GM12878 (cell line): ENCODE measurements around the gene CILP2. TPM values are rescaled to one million over a fixed set of nuclear protein-coding genes. Genes with fewer than 3 reads are reported as not detected.

Experiments used
- ATAC-seq: fragments of 200-7000 bp; cut with Tn5 transposase; 3 replicates; pipeline ENCODE4 v1.9.1; 2020; ENCODE audit warnings: mild to moderate bottlenecking, moderate library complexity
- BruUV-seq: library from RNA; stranded (reverse); fragments of 400-500 nt; replicated peaks from 2 replicates; lab custom pipeline; 2021; lab: Mats Ljungman, UMichigan
- CTCF ChIA-PET: fragments of 300-600 bp; sonication (Branson Sonifier 250); formaldehyde crosslinking; extraction: SDS; loops from one replicate; lab custom pipeline; 2021; ENCODE audit warnings: inconsistent platforms; lab: Yijun Ruan, JAX
- POLR2A ChIA-PET: fragments of 350-600 bp; formaldehyde crosslinking; extraction: SDS; loops from one replicate; lab custom pipeline; 2021; ENCODE audit warnings: inconsistent platforms; lab: Charles Lee
- RAD21 ChIA-PET: fragments of 300-600 bp; sonication (Branson Sonifier 250); formaldehyde crosslinking; loops from one replicate; lab custom pipeline; 2023; ENCODE audit warnings: antibody characterized with exemption; ENCODE audit not compliant: unreplicated experiment; lab: Charles Lee
- SMC1A ChIA-PET: fragments of 300-600 bp; sonication (Branson Sonifier 250); formaldehyde crosslinking; loops from one replicate; lab custom pipeline; 2023; ENCODE audit not compliant: unreplicated experiment, uncharacterized antibody; lab: Charles Lee
- DNase-seq: peaks from one replicate; pipeline ENCODE4 v3.0.0-alpha.2; 2011; ENCODE audit warnings: low read depth, low spot score
- FAIRE-seq: peaks from 3 replicates; lab custom pipeline; 2011; peaks lifted over from hg19 to GRCh38; lab: Jason Lieb, UNC
- H2AFZ ChIP-seq: 2 replicates; pipeline ENCODE4 v1.6.0; 2011; ENCODE audit warnings: low read depth, low read length, control low read depth; ENCODE audit not compliant: control insufficient read depth
- H3K27ac ChIP-seq: 2 replicates; pipeline ENCODE4 v1.5.1; 2011; ENCODE audit warnings: control low read depth; ENCODE audit not compliant: control insufficient read depth, insufficient read depth
- H3K27me3 ChIP-seq, 2 experiments: replicated peaks in 1 of 2; 2 replicates each; pipeline versions ENCODE4 v1.6.0 to v1.6.1; 2011; ENCODE audit warnings: low read length in 1 of 2; ENCODE audit not compliant: control insufficient read depth in 2 of 2, insufficient read depth in 2 of 2
- H3K36me3 ChIP-seq, 2 experiments: 2 replicates each; pipeline ENCODE4 v1.5.1; 2011; ENCODE audit warnings: low read length in 1 of 2; ENCODE audit not compliant: control insufficient read depth in 2 of 2, insufficient read depth in 2 of 2
- H3K4me1 ChIP-seq: 2 replicates; pipeline ENCODE4 v1.6.1; 2011; ENCODE audit warnings: mild to moderate bottlenecking, low read length, moderate library complexity, mixed read lengths; ENCODE audit not compliant: control insufficient read depth, insufficient read depth
- H3K4me2 ChIP-seq: 2 replicates; pipeline ENCODE4 v1.6.0; 2011; ENCODE audit warnings: control low read depth; ENCODE audit not compliant: control insufficient read depth, insufficient read depth
- H3K4me3 ChIP-seq: fragments of 200-600 bp; sonication (generic); 2 replicates; pipeline ENCODE4 v1.5.1; 2016
- H3K79me2 ChIP-seq: 2 replicates; pipeline ENCODE4 v1.6.0; 2011; ENCODE audit warnings: low read length; ENCODE audit not compliant: control insufficient read depth, insufficient read depth
- H3K9ac ChIP-seq: 2 replicates; pipeline ENCODE4 v1.8.0; 2011; ENCODE audit warnings: low read length, control low read depth, mixed read lengths; ENCODE audit not compliant: control insufficient read depth, insufficient read depth
- H3K9me3 ChIP-seq: replicated peaks from 3 replicates; pipeline ENCODE4 v1.5.1; 2011; ENCODE audit warnings: mild to moderate bottlenecking, low read length; ENCODE audit not compliant: control insufficient read depth, insufficient read depth
- H4K20me1 ChIP-seq: 2 replicates; pipeline ENCODE4 v1.6.0; 2011; ENCODE audit not compliant: control insufficient read depth, insufficient read depth
- ATF2 ChIP-seq: IDR thresholded peaks from 2 replicates; pipeline ENCODE4 v1.6.1; 2012; ENCODE audit warnings: low read length, inconsistent platforms
- CBX3 ChIP-seq: fragments of 200-600 bp; sonication (generic); IDR thresholded peaks from 2 replicates; pipeline ENCODE4 v1.6.1; 2016; ENCODE audit warnings: low read depth, borderline replicate concordance
- FOXK2 ChIP-seq: fragments of 450-650 bp; IDR thresholded peaks from 2 replicates; pipeline ENCODE4 v1.6.1; 2017; ENCODE audit warnings: mild to moderate bottlenecking, moderate library complexity
- HDAC6 ChIP-seq: fragments of 200-600 bp; sonication (generic); IDR thresholded peaks from one replicate; pipeline ENCODE4 v1.8.0; 2017; ENCODE audit warnings: antibody characterized with exemption; ENCODE audit not compliant: unreplicated experiment
- SUZ12 ChIP-seq: fragments of 200-600 bp; sonication (generic); IDR thresholded peaks from one replicate; pipeline ENCODE4 v1.6.1; 2018; ENCODE audit warnings: antibody characterized with exemption, mild to moderate bottlenecking; ENCODE audit not compliant: unreplicated experiment
- ZBED1 ChIP-seq: IDR thresholded peaks from 2 replicates; pipeline ENCODE4 v1.6.1; 2016; ENCODE audit warnings: borderline replicate concordance
- ZBTB40 ChIP-seq: fragments of 450-650 bp; IDR thresholded peaks from 2 replicates; pipeline ENCODE4 v1.6.1; 2016; ENCODE audit warnings: mild to moderate bottlenecking, moderate library complexity, borderline replicate concordance
- WGBS: methylation state at CpG from one replicate; pipeline ENCODE4 v1.1.6; 2016; ENCODE audit warnings: low lambda C conversion rate; ENCODE audit not compliant: insufficient replicate concordance, insufficient coverage; ENCODE audit errors: missing lambda C conversion rate; 5-methylcytosine and 5-hydroxymethylcytosine counted together
- in situ Hi-C: fragments of 300-500 bp; cut with MboI; formaldehyde crosslinking; loops from 9 replicates; pipeline ENCODE4 v1.14.3; 2018; ENCODE audit warnings: mixed read lengths
- intact Hi-C: fragments of 100-400 bp; cut with micrococcal nuclease; formaldehyde crosslinking; loops from one replicate; pipeline ENCODE4 v1.14.2; 2022; ENCODE audit not compliant: unreplicated experiment
- polyA plus RNA-seq, 11 experiments: library from polyadenylated mRNA; depleted of rRNA in 4 of 11; unstranded in 6 of 11; stranded (reverse) in 5 of 11; fragments of >200 nt; fragmentation: Nextera tagmentation in 4 of 11; fragmentation: Illumina TruSeq in 1 of 11; extraction: Ambion mirVana in 4 of 11; extraction: Trizol in 1 of 11; gene quantifications; 1 replicate in 1 of 11; 2 replicates in 10 of 11; pipeline versions ENCODE4 v1.2.1 to v1.2.3, GENCODE V29; 2011 to 2016; ENCODE audit warnings: inconsistent platforms in 2 of 11, missing spikeins in 2 of 11, low read depth in 1 of 11
- total RNA-seq, 4 experiments: library from RNA; depleted of rRNA in 3 of 4; stranded (reverse); fragments of >200 nt in 3 of 4; fragmentation: Illumina TruSeq in 1 of 4; extraction: Trizol in 1 of 4; gene quantifications; 2 replicates each; pipeline versions ENCODE4 v1.2.1 to v1.2.3, GENCODE V29; 2013 to 2021

CILP2 gene
- total and polyA plus RNA-seq, 10 of the 15 experiments (the other 5 are each of a cell fraction or from before 2014, with no cell fraction given): 0.05 to 0.08 (median 0.06) TPM; not detected in 6

- Histone ChIP-seq H3K4me3 (no peak overlapping the region), H3K4me1 (0 out of 2 replicates have a peak, but pooled peaks cover 5% of the 10 kb centered on the region), H3K79me2 (peaks cover 24% of the 10 kb centered on the region), H3K27me3 (no peaks in the 10 kb centered on the region), H2AFZ (no peak overlapping the region), H3K4me2 (no peak overlapping the region), H3K9ac (no peak overlapping the region), H3K36me3 (no peaks in the 10 kb centered on the region), H4K20me1 (no peaks in the 10 kb centered on the region), H3K9me3 (no peaks in the 10 kb centered on the region), H3K27ac (no peak overlapping the region)
- no peak for ATAC-seq
- DNase-seq: no peak
- no TSS peak for BruUV-seq
- 97% methylated on average over 17 of the region's 17 CpGs for WGBS
- SMC1A ChIA-PET: no interaction called here
- no peak for TF ChIP-seq ZBTB40
- CTCF ChIA-PET: no interaction called here
- intact Hi-C loops: no loop called here
- no peak for FAIRE-seq
- in situ Hi-C loops: no loop called here
- POLR2A ChIA-PET: interaction anchor here (0.6 kb wide), 1 partner anchor 445 kb away, joined by 3 read pairs; no protein-coding TSS in a partner anchor
- RAD21 ChIA-PET: no interaction called here
Measured at GRCh38 chr19:19513682-19514081, 24.4 kb upstream of the CILP2 start.

DNA sequence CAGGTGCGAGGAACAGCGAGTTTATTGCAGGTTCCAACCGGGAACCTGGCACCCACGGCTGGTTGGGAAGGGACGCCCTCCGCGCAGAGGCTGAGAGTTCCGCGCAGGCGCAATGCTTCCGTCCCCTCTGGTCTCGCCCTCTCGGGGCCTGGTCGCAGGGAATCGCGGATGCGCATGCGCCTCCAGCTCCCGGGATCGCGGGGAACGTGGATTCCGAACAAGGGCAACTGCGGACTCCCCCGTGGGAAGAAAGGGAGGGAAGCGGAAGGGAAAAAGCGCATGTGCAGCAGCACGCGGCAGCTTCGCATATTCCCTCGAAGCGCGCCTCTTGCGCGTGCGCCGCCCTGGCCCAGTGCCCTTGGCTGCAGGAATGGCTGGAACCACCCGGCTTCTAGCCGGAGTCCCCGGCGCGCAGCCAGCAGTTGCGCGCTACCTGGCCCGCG lies 23.8 kb upstream of the CILP2 start:
- Histone ChIP-seq H3K36me3 (peaks cover under 1% of the 10 kb centered on the region in 2 experiments; a peak in 2 of 4 replicates), H2AFZ (no peak overlapping the region), H3K9me3 (no peaks in the 10 kb centered on the region), H3K4me1 (peaks cover 7% of the 10 kb centered on the region; the same call in 1 of the 2 replicates), H3K4me2 (no peak overlapping the region), H3K79me2 (peaks cover 27% of the 10 kb centered on the region), H3K4me3 (no peak overlapping the region), H3K9ac (no peak overlapping the region), H3K27me3 (no peaks in the 10 kb centered on the region), H3K27ac (no peak overlapping the region), H4K20me1 (no peaks in the 10 kb centered on the region)
- ChIA-PET SMC1A (no interaction called here), CTCF (no interaction called here), RAD21 (no interaction called here), POLR2A (interaction anchor here (0.6 kb wide), 1 partner anchor 446 kb away, joined by 3 read pairs; no protein-coding TSS in a partner anchor)
- WGBS: 94% methylated on average over 44 of the region's 46 CpGs
- no TSS peak for BruUV-seq
- intact Hi-C loops: no loop called here
- FAIRE-seq: no peak
- no peak for ATAC-seq
- in situ Hi-C loops: no loop called here
- no peak for DNase-seq
- TF ChIP-seq FOXK2 (no peak), CBX3 (no peak), ZBED1 (no peak), ATF2 (no peak), SUZ12 (no peak), HDAC6 (no peak)
